KBM-7 (cell line): ENCODE measurements around the gene MEI1.
"Not testable (repeated sequence)": the region's sequence is repeated elsewhere in the genome, so short reads cannot be mapped to it uniquely, and the experiment has no call there.

Experiments used
- DNase-seq: peaks from one replicate; pipeline ENCODE4 v3.0.0-alpha.2; 2015
- in situ Hi-C: fragments of 300-500 bp; cut with MboI; formaldehyde crosslinking; loops from 2 replicates; pipeline ENCODE4 v1.14.3; 2020; ENCODE audit warnings: low sequenced_read_pairs, low pct_unique_long_range_greater_than_20kb, mixed read lengths

The MEI1 gene

DNA sequence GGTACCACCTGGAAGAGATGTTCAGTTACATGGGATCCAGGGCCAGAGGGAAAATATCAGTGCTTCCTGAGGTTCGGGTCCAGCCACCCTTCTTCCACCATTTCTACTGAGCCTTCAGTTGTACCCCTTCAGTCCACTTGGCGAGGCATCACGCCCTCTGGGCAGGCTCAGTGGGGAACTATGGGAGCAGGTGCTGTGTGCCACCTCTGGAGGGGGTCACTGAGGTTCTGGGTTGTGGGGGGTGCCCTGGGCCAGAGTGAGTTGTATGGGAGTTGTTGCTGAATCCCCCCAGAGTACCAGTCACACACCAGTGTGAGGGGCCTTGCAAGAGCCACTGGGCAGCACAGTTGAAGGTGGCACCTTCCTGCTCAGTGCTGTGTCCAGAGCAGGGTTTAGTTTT, 130.9 kb downstream of the MEI1 start:
- in situ Hi-C loops: no loop called here
- no peak for DNase-seq

DNA sequence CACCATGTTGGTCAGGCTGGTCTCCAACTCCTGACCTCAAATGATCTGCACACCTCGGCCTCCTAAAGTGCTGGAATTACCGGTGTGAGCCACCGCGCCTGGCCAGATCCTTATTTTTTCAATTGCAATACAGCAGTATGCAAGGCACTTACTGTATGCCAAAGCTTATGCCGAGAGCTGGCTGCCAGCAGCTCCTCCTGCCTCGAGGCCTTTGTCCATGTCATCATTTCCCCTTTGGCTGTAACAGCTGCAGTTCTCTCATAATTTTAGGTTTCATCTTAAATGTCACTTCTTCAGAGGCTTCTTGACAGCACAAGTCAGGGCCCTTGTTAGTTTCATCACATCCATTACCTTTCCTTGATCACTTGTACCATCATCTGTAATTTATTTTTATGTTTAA, 132.1 kb downstream of the MEI1 start:
- in situ Hi-C loops: no loop called here
- DNase-seq: peak; percentile 28

DNA sequence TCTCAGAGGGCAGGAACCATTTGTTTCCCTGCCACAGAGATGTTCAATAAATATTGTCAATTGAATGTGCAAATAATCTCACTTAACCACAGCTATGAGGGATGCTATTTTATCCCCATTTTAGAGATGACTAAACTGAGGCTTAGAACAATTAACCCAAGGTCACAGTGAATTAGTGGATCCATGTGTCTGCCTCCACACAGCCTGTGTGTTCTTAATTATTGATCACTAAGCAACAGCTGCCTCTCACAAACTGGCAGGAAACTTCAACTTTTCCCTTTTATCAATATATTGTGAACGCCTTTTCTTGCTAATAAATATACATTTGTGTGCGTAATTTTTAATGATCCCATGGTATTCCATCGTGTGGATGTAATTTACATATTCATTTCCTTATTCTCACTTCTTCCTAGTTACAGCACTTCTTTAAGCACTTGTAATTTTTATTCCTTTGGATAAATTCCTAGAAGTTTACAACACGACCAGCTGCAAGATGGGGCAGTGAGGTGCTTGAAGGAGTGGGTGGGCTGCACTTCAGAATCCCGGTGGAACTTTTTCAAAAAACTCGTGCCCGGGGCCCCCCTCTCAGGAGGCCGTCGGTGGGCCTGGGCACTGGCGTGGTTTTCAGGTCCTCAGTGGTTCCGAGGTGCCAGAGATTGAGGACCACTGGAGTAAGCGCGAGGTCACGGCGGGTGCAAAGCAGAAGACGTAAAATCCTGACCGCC, 132.7 kb downstream of the MEI1 start:
- in situ Hi-C loops: no loop called here
- DNase-seq: peak; percentile 33

DNA sequence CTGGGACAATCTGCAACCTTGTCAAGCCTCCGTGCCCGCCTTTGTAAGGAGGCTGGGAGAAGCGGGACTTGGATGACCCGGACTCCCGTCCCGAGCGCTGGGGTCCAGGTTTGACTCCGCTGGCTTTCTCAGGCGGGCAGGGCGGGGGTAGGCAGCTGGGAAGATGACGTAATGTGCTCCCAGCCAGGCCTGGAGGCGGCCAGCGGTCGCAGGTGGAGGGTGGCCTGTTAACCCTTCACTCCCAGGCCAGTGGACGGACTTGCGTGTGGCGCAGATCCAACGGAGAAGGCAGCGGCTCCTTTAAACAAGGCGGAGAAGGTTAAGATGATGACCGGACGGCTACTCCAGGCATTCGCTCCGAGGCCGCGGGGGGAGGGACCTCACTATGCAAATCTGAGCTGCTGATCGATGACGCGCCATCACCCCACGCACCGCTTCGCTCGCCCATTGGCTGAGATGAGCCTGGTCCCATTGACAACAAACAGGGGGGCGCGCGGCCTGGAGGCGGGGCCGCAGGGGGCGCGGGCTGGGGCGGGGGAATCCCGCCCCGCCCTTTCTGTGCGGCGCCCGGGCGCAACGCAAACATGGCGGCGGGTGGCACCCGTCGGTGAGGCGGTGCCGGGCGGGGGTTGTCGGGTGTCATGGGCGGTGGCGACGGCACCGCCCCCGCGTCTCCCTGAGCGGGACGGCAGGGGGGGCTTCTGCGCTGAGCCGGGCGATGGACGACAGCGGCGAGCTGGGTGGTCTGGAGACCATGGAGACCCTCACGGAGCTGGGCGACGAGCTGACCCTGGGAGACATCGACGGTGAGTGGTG, 133.5 kb downstream of the MEI1 start, which contains the start of gene SREBF2:
TSS of gene SREBF2 (plus strand) at position 553 of the 816 bp plus-strand sequence. CDS start at position 719, 166 bp downstream.
- peak; percentile 99 for DNase-seq
- in situ Hi-C loops: no loop called here

DNA sequence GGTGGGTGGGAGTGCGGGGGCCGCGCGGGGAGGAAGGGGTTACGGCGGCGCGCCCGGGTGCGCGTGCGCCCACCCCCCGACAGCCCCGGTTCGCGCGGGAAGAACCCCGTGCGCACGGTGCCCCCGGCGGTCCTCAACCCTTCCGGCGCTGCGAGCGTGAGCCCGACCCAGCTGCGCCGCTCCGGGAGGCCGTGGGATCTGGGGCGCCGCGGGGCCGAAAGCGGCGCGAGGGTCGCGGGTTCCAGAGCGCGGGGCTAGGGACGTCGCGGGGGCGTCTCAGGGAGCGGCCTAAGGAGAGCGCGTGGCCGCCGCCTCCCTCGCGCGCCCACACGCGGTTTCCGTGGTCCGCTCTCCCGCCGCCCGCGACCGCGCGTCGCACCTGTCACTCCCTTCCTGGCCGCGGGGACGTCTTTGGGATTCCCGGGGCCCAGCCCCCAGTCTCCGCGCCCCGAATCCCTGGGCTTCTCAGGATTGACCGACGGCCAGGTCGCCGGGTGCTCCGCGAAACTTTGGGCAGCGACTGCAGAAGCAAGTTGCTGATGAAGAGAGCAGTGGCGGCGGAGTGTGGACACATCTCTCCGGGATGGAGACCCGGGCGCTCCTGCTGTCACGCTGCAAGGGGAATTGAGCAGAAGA, 134.2 kb downstream of the MEI1 start:
- peak; percentile 48 for DNase-seq
- in situ Hi-C loops: no loop called here

DNA sequence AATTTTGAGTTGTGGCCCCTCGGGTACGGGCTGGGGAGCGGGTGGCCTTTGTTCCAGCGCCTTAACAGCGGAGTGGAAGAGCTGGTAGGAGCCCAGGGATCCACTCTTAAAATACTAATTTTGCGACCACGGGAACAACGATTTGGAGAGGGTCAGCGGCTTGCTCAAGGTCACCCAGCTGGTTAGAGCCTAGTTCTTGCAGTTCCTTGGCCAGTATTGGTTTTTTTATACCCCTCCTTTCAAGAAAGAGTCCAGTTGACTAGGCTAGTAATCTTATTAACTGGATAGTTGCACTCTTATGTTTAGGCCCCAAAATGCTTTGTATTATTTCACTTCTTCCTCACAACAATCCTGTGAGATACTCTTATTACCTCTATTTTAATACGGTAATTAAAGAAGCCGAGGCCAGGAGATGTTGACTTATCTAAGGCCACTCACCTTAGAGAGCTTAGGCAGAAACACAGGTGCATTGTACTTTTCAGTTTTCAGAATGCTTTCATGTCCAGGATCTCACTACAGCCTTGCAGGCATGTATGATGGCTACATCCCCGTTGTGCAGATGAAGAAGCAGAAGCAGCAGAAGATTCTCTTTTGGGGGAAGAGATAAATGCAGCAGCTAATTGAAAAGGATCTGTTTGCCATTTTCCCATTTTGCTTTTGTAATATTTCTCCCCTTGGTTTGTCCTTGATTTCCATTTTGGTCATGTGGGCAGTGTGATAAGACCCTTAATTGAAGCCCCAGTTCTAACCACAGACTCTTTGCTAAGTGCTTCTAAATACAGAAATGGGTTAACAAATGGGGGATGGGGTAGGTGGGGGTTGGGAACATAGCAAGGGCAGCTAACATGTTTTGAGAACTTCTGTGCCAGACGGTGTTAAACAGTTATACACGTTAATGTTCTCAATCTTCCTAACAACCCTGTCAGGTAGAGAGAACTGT, 135.0 kb downstream of the MEI1 start:
- in situ Hi-C loops: no loop called here
- DNase-seq: peak; percentile 38

DNA sequence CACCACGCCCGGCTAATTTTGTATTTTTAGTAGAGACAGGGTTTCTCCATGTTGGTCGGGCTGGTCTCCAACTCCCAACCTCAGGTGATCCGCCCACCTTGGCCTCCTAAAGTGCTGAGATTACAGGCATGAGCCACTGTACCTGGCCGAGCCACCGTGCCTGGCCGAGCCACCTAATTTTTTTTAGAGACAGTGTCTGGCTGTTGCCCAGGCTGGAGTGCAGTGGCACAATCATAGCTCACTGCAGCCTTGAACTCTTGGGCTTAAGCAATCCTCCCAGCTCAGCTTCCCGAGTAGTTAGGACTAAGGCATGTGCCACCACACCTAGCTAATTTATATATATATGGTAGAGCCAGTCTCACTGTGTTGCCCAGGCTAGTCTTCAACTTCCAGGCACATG, 136.2 kb downstream of the MEI1 start:
- in situ Hi-C loops, DNase-seq: not testable (repeated sequence)

DNA sequence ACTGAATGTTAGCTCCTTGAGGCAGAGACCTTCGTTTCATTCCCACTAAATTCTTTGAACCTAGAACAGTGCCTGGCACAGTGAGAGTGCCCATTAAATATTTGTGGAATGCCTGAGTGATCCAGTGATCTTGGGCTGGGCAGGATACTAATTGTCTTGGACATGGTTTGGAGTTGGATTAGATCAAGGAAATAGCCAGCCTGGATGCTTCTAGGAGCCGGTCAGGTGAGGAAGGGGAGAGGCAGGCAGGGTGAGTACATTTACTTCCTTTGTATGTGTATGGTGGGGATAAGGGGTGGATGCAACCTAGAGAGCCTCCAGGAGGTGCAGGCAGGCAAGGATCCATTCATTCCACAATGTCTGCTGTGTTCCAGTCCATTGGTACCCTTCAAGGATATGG, 137.2 kb downstream of the MEI1 start:
- in situ Hi-C loops: no loop called here
- DNase-seq: no peak

DNA sequence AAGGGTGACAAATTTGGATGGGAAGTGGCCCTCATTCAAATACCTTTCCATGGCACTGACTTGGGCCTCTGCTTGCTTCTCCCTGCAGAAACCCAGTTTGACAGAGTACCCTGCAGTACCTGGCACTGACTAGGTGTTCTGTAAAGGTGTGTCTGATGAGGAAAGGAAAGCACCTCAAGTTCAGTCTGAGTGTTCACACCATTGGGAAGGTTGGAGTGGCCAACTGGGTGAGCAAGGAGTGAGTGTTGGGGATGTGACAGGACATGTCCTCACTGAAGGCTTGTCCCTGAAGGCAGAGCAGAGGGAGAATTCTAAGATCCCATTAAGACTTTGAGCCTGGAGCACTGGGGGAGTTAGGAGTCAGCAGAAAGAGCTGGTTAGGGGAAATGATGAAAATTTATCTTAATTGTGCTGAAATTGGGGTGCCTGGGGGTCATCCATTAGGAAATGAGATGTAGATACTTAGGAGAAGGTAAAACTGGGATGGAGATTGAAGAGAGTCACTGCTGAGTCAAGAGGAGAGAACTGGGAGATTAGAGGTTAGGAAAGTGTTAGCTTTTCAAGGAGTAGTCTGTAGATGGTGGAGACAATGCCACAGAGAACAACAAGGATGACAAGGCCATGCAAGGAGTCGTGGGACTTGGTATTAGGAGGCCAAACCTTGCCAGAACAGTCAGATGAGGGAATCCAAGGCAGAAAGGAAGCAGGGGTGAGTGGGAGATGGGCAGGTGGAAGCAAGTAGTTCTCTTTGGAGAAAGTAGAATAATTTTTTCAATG, 139.7 kb downstream of the MEI1 start:
- in situ Hi-C loops: no loop called here
- DNase-seq: no peak

DNA sequence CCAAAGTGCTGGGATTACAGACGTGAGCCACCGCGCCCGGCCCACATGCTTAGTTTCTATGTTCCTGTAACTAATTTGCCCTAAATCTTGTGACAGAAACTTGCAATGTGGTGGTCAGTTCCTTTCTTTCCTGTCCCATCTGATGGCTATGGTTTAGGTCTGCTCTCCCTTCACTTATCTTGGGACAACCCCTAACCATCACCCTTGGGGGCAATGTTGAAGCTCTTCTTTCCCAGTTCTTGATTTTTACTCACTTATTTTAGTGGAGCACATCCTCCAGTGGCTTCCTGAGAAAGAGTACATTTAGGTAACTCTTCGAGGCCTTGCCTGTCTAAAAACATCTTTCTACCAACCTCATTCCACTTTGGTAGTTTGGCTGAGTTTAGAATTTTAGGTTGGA, 140.9 kb downstream of the MEI1 start:
- DNase-seq: no peak
- in situ Hi-C loops: no loop called here

DNA sequence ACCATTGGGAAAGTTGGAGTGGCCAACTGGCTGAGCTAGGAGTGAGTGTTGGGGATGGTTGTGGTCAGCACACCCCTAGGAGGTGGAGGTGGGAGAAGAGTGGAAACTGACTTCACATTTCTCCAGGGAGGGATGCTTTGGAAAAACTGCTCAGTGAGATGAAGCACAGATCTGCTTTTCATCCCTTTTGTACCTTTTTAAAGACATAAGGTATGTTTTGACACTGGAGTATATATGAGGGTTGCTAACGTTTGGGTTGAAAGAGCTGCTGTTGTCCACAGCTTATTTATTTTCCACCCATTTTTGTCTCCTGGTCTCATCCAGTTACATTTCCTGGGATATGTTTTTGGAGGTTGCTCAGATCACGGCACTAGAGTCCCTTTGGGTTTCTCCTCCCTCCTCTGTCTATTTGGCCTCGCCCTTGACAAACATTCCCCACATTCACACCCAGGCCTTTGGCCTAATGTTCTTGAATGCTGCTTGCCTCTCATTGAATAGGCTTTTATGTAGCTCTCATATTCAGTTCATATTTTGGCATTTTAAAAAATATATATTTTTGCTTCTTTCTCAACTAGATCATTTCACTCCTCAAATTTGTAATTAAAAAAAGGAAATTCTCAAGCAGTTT, 141.9 kb downstream of the MEI1 start:
- DNase-seq: no peak
- in situ Hi-C loops: no loop called here

DNA sequence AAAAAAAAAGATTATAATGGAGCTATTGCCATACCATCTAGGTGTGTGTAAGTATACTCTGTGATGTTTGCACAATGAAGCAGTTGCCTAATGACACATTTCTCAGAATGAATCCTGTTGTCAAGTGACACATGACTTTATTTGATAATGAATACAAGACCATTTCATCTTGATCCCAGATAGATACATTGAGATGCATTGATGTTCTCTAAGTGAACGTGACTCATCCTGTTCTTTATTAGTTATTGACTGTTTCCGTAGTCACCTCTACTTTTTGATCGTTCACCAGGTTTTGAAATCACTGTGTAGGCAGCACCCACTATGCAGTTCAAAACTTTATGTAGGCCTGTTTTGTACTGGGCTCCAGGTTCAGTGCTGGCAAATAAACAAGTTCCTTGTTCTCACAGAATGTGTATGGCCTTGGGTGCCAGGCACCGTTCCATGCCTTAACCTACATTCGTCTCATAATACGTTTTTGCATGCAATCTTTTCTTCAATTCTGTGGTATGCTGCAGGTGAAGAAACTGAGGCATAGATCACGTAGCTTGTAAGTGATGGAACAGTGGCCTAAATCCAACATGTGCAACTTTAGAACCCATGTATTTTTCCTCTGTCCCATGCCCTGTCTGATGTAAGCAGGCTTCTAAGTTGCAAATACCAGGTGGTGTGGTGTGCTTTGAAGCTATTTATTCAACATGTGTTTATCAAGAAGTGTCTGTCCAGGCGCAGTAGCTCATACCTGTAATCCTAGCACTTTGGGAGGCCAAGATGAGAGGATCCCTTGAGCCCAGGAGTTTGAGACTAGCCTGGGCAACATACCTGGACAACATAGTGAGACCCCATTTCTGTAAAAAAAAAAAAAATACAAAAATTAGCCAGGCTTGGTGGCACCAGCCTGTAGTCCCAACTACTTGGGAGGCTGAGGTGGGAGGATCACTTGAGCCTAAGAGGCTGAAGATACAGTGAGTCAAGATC, 144.0 kb downstream of the MEI1 start:
- in situ Hi-C loops: no loop called here
- DNase-seq: no peak

DNA sequence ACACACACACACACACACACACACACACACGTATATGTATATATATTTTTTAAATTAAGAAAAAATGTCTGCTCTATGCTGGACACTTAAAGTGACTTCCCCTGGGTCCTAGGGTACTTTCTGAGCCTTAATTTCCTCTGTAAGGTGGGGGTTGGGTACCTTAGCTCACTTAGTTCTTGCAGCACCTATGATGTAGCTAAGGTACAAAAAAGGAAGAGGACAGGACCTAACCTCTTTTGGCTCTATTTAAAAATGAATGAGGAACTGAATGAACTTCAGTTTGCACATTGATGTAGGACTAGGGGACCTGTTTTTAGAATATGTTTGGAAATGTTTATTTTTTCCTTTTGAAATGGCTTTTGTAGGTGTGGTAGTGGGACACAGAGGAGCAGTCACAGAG, 144.7 kb downstream of the MEI1 start:
- in situ Hi-C loops: no loop called here
- no peak for DNase-seq

DNA sequence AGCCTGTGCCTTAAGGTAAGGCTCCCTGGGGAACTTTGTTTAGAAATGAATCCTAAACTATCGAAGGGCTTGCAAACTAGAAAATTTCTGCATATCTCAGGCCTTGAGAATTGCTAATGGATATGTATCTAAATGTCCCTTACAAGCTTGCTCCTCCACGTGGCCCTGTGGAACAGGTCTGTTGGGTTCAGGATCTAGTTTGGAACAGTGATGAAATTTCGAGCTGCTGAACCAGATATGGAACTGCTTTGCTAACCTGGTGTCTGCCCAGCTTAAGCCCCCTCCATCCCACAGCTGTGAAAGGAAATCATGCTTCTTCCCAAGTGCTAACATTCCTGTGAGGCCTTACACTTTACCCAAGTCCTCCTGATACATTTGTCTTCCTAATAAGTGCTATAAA, 145.2 kb downstream of the MEI1 start:
- in situ Hi-C loops: no loop called here

DNA sequence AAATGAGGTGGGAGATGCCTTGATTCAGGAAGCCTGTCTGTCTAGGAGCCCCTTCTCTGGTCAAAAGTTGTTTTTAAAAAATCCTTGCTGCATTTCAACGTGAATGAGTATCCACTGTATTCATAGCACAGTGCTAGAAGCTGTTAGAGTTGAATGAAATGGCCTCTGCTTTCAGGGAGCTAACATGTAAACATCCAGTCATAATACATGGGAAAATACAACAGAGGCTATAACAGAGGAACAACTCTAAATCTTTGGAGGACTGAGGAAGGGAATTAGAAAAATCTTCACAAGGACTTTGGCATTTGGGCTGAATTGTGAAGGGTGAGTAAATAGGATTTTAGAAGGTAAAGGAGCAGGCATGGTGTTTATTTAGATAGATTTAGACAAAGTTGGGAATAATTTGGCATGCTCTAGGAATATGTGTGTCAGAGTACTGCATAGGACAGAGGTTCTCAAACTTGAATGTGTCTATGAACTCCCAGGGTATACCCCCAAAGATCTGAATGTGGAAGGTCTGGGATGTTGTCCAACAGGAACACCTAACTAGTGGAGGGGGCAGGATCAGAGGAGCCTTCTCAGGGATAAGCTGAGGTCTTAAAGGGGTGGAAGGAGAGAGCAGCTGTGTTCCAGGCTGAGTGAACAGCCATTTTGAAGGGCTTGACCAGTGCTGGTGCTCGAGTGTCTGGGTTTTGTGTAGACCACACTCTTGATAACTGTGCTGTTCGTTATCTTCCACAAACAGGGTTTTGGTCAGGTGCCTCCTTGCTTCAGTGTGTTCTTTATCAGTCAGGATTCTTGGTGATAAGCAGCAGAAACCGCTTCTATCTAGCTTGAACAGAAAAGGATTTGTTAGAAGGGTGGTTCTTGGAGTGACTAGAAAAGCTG, 146.3 kb downstream of the MEI1 start:
- DNase-seq: no peak

More for the DNA sequence above, 145.2 kb downstream of the MEI1 start:
- DNase-seq: no peak

More for the DNA sequence above, 146.3 kb downstream of the MEI1 start:
- in situ Hi-C loops: no loop called here
